GOT3 (cell line): ENCODE data around the gene PPP6R1.

Experiments
- DNase-seq: peaks from one replicate; lab custom pipeline; 2025; ENCODE audit warnings: mixed read lengths; lab: John Stamatoyannopoulos, UW

PPP6R1 gene

GRCh38 chr19:55283548-55284377 is 24.9 kb upstream of the PPP6R1 start, which contains the start of gene BRSK1:
Gene BRSK1 (plus strand): TSS chr19:55283997. CDS start chr19:55284443, 446 bp downstream.
- no peak for DNase-seq

GRCh38 chr19:55279770-55280643 is 21.2 kb upstream of the PPP6R1 start, which contains the start of gene HSPBP1:
Gene HSPBP1 (minus strand): TSS chr19:55280110. CDS start chr19:55279608, 502 bp downstream.
- peak; percentile 47 for DNase-seq

- no peak for DNase-seq
Observed at GRCh38 chr19:55279340-55279739, 20.5 kb upstream of the PPP6R1 start.

GRCh38 chr19:55278391-55279135 is 19.7 kb upstream of the PPP6R1 start:
- DNase-seq: no peak

GRCh38 chr19:55277494-55277893 is 18.7 kb upstream of the PPP6R1 start:
- no peak for DNase-seq

- DNase-seq: no peak
Observed at GRCh38 chr19:55276720-55277430, 18.1 kb upstream of the PPP6R1 start.

GRCh38 chr19:55275851-55276719 is 17.3 kb upstream of the PPP6R1 start:
- no peak for DNase-seq

GRCh38 chr19:55273978-55274707 is 15.3 kb upstream of the PPP6R1 start:
- DNase-seq: no peak

GRCh38 chr19:55272142-55272541 is 13.3 kb upstream of the PPP6R1 start:
- DNase-seq: no peak

- DNase-seq: no peak
Observed at GRCh38 chr19:55270172-55270942, 11.5 kb upstream of the PPP6R1 start.

- DNase-seq: no peak
Observed at GRCh38 chr19:55269299-55269698, 10.5 kb upstream of the PPP6R1 start.

- no peak for DNase-seq
Observed at GRCh38 chr19:55266840-55267239, 8.0 kb upstream of the PPP6R1 start.

GRCh38 chr19:55266404-55266803 is 7.6 kb upstream of the PPP6R1 start:
- DNase-seq: no peak

- DNase-seq: no peak
Observed at GRCh38 chr19:55265723-55266386, 7.0 kb upstream of the PPP6R1 start.

- DNase-seq: no peak
Observed at GRCh38 chr19:55265173-55265572, 6.4 kb upstream of the PPP6R1 start.

- no peak for DNase-seq
Observed at GRCh38 chr19:55264531-55264930, 5.7 kb upstream of the PPP6R1 start.

- DNase-seq: no peak
Observed at GRCh38 chr19:55262359-55262758, 3.5 kb upstream of the PPP6R1 start.

- no peak for DNase-seq
Observed at GRCh38 chr19:55261671-55262126, 2.9 kb upstream of the PPP6R1 start.
